ENCODE measurements around the gene ALDH1A3.

- TF ChIP-seq, protein P1, sequence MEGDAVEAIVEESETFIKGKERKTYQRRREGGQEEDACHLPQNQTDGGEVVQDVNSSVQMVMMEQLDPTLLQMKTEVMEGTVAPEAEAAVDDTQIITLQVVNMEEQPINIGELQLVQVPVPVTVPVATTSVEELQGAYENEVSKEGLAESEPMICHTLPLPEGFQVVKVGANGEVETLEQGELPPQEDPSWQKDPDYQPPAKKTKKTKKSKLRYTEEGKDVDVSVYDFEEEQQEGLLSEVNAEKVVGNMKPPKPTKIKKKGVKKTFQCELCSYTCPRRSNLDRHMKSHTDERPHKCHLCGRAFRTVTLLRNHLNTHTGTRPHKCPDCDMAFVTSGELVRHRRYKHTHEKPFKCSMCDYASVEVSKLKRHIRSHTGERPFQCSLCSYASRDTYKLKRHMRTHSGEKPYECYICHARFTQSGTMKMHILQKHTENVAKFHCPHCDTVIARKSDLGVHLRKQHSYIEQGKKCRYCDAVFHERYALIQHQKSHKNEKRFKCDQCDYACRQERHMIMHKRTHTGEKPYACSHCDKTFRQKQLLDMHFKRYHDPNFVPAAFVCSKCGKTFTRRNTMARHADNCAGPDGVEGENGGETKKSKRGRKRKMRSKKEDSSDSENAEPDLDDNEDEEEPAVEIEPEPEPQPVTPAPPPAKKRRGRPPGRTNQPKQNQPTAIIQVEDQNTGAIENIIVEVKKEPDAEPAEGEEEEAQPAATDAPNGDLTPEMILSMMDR (IDR thresholded peaks at IDR 0.05), result no peak
- TF ChIP-seq POLR2A (IDR thresholded peaks at IDR 0.05), result no peak
These were observed 19.2 kb downstream of the ALDH1A3 start for GRCh38 chr15:100898661-100899462.
